T-helper 22 cell (primary cell): ENCODE results near the gene CLEC11A.
"Not testable (repeated sequence)": the region's sequence is repeated elsewhere in the genome, so short reads cannot be mapped to it uniquely, and the experiment has no call there.

Source experiments
- DNase-seq: peaks from one replicate; pipeline ENCODE4 v3.0.0-alpha.2; 2020; ENCODE audit warnings: low read depth

The CLEC11A gene

DNA sequence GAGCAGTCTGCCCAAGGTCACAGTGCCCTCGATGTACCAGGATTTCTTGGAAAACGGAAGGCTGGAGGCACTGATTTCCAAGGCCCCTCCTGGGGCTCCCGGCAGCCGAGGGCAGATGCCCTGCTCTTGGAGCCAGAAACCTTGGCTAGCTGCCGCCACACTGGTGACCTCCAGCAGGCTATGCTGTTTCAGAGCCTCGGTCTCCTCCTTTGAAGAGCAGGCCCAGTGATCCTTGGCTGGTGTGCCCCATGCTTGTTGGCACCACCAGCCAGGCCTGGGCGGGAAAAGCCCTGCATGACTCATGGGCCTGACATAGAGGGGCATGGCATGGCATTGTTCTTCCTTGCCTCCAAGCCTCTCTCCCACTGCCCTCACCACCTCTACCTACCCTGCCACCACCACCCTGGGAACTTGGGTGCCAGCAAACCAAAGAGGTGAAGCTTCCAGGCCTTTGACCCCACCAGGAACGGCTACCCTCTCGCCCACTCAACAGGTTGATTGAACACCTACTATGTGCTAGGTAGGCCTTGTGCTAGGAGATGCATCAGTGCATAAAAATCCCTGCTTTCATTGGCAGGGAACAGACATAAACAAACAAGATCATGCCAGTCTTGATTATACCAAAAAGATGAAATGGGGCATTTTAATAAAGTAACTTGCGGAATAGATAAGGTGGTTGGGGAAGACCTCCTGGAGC, 1.6 kb upstream of the CLEC11A start:
- no peak for DNase-seq

DNA sequence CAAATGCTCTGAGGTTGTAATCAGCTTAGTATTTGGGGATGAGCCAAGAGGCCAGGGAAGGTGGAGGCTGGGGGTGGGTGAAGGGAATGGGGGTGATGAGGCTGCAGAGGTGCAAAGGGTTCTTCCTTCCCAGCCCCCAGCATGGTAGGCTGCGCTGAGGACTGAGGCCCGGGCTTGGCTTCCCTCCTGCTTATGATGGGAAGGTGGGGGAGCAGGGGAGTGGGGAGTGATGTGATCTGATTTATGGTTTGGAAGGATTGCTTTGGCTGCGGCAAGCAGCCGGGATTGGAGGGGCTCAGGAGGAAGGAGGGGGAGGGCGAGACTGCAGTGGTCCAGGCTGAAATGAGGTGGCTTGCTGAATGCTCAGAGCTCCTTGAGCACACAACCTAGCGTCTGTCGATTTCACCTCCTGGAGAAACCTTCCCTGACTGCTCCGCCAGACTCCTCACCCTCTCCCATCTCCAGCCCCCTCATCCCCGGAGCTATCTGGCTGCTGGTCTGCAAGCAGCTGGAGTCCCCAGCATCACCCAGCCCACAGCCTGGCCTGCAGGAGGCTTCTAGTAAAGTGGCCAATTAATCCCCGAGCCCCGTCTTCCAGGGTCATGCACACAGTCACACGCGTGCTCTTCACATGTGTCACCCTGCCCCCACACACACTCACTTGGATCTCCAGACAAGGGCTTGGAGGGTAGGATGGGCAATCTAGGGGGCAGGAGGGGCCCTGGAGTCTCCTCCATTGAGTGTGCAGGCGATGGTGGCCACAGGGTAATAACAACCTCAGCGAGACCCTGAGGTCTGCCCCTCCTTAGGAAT, 757 bp upstream of the CLEC11A start:
- DNase-seq, result no peak

DNA sequence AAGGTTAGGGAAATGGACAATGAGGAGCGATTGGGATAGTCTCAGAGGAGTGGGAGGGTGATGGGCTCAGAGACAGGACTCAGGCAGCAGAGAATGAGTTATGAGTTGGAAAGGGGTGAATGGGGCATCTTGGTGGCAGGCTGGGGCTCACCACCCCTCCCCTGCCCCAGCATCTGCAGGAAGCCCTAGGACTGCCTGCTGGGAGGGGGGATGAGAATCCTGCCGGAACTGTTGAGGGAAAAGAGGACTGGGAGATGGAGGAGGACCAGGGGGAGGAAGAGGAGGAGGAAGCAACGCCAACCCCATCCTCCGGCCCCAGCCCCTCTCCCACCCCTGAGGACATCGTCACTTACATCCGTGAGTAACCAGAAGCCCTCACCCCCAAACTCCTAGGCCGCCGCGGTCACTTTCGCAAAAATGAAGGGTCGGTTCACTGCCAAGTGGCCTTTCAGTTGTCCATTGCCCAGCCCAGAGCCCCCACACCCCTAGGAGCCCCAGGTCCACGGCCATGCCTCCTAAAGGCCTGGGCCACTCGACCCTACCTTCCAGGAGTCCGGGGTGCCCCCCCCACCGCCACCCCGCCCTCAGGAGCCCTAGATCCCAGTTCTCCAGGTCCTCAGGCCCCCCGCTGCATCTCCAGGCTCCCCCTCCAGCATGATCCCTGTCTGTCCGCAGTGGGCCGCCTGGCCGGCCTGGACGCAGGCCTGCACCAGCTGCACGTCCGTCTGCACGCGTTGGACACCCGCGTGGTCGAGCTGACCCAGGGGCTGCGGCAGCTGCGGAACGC, 764 bp downstream of the CLEC11A start:
- no peak for DNase-seq

DNA sequence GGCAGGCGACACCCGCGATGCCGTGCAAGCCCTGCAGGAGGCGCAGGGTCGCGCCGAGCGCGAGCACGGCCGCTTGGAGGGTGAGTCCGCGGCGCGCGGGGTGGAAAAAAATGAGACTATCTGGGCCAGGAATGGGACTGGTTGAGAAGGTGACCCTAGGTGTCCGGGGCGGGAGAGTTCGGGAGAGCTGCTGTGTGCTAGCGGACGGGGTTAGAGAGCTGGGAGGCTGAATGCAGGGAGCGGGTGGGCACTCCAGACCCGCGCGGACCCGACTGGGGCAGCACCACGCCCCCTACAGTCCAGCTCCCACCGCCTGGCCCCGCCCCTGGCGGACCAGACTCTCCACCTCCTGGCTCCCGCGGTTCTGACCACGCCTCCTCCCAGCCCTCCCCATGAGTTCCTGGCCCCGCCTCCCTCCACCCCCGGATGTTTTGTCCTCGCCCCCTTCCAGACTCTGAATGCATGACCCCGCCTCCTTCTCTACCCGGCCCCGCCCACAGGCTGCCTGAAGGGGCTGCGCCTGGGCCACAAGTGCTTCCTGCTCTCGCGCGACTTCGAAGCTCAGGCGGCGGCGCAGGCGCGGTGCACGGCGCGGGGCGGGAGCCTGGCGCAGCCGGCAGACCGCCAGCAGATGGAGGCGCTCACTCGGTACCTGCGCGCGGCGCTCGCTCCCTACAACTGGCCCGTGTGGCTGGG, 1.5 kb downstream of the CLEC11A start:
- peak; percentile 67 for DNase-seq

DNA sequence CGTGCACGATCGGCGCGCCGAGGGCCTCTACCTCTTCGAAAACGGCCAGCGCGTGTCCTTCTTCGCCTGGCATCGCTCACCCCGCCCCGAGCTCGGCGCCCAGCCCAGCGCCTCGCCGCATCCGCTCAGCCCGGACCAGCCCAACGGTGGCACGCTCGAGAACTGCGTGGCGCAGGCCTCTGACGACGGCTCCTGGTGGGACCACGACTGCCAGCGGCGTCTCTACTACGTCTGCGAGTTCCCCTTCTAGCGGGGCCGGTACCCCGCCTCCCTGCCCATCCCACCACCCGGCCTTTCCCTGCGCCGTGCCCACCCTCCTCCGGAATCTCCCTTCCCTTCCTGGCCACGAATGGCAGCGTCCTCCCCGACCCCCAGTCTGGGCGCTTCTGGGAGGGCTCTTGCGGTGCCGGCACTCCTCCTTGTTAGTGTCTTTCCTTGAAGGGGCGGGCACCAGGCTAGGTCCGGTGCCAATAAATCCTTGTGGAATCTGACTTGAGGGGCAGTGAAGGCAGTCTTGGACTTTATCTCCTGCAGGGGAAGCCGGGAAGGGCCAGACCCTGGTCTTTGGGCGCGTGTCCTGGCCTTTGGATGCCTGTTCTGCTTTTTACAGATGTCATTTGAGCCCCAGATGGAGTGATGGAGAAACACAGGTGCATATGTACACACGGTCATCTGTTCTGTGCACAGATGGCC, 2.2 kb downstream of the CLEC11A start:
- DNase-seq, result no peak

DNA sequence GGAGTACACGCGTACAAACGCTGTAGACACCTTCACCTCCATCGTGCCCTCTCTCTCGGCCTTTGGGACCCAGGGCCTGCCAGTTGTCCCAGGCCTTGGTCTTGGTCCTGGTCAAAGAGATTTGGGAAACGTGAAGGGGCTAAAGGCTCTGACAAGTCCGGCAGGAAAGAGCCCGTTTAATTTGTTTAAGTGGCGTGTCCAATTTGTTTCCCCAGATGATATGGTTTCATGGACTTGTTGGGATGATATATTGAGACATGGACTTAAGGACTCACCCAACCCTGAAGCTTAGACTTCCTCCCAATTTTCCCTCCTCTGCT, 2.7 kb downstream of the CLEC11A start:
- no peak for DNase-seq

DNA sequence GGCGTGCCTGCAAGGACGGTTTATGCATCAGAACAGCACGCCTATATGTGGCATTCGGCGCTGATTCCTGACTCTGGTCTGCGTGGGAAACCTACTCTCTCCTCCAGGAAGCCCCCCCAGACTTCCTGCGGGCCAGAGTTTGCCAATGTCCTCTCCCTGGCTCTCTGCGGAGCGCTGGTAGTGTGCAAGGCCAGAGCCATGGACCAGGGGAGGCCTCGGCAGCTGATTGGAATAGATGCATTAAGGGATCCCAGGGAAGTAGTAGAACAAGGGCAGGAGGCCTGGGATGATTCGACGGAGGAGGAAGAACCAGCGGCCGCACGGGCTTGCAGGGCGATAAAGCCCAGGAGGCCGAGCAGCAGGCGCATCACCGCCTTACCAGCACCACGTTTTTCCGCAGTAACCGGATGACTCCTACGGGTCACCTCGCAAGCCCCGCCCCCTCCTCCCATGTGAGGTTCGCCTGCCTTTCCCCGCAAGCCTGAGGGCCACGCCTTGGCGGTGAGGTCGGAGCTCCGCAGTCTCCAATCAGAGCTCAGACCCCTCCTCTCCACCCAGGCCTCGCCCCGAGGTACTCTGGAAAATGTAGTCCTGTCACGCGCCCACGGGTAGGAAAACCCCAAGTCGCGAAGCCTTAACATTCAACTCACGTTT, 5.0 kb downstream of the CLEC11A start:
- DNase-seq, result no peak

DNA sequence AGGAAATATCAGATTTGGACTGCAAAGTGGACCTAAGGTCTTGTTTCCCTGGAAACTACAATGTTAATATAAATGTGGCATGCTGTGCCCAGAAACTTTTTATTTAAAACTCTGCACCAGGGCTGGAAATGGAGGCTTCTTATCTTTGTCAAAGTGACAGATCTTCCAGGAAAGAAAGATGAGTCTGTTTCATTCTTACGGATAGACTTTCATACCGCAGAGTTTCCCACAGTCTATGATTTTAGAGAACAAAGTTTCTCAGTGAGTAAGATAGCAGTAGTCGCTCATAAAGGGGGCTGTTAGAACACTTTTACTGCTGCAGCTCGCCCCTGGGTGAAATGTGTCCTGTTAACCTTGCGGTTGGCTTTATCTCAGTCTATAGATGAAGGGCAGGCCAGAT, 6.7 kb downstream of the CLEC11A start:
- DNase-seq, result no peak

DNA sequence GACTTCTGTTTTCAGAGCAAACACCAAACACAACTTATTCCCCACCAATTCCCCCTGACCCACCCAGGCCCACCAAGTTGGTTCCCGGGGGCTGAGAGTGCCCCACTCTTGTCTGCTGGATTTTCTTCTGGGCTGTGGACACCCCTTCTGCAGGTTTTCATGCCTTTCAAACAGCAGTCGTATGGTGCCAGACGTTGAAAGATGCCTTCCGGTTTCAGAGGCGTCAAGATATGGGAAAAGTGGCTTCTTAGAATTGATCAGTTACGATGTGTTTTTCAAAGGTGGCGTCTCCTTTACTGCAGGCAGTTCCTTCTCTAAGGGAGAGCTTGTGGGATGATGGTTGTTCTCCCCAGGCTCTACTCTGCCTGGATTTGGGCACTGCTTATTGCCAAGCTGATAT, 12.7 kb downstream of the CLEC11A start:
- no peak for DNase-seq

DNA sequence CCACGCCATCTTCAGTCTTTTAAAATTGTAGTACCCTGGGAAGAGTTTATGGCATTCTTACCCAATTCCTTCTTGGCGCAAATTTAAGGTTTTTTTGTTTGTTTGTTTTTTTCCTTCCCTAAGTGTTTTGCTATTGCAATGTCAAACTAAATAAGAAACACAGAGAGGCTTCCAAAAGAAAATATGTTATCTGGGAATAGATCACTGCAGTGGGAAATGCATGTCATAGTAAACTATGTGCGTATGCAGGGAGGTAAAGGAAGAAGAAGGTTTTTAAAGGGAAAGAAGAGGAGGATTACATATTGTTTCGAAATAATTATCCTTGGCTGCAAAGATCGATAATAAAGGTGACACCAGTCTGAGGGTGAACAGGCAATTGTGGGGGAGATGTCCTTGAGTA, 13.2 kb downstream of the CLEC11A start:
- DNase-seq, result no peak

DNA sequence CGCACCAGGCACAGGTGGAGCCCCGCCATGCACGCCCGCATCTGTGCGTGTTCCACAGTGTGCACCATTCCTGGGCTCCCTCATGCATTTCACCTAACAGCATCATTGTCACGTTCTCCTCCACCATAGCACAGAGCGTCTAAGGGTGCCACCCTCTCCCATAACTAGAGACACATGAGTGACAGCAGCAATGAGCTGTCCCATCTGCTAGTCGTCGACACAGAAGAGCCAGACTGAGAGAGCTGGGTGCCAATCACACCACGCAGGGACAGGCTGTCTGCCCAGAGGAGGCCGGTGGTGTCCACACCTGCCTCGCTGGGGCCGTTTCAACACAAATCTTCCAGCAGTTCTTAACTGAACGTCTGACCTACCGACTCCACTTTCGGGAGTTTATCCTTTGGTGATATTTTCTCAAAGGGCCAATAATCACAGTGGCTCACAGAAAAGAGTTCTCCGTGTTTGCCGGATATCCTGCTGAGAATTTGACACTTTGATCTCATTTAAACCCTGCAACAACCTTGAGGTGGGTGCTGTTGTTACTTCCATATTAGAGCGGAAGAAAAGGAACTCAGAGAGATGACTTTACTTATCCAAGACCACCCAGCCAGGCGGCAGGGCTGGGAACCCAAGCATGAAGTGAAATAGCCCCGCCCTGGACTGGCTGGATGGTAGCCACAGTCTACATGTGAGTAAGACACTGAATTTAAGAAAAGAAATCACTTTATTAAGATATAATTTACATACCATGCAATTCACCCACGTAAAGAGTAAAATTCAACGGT, 16.2 kb downstream of the CLEC11A start:
- DNase-seq, result no peak

DNA sequence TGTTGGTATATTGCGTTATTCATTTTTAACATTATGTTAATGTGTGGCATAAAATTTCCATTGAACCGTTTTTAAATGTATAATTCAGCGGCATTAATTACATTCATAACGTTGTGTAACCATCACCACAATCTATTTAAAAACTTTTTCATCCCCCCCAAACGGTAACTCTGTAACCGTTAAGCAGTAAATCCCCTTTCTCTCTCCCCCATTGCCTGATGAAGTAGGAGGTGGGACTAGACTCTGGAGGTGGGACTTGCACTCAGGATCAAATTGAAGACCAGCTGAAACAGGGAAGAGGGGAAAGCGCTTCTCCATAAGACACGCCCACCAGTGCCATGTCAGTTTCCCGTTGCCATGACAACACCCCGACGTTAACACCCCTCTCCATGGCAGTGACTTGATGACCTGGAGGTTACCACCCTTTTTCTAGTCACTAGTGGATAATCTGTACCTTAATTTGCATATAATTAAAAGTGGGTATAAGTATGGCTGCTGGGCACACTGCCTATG, 16.8 kb downstream of the CLEC11A start:
- DNase-seq, result no peak

DNA sequence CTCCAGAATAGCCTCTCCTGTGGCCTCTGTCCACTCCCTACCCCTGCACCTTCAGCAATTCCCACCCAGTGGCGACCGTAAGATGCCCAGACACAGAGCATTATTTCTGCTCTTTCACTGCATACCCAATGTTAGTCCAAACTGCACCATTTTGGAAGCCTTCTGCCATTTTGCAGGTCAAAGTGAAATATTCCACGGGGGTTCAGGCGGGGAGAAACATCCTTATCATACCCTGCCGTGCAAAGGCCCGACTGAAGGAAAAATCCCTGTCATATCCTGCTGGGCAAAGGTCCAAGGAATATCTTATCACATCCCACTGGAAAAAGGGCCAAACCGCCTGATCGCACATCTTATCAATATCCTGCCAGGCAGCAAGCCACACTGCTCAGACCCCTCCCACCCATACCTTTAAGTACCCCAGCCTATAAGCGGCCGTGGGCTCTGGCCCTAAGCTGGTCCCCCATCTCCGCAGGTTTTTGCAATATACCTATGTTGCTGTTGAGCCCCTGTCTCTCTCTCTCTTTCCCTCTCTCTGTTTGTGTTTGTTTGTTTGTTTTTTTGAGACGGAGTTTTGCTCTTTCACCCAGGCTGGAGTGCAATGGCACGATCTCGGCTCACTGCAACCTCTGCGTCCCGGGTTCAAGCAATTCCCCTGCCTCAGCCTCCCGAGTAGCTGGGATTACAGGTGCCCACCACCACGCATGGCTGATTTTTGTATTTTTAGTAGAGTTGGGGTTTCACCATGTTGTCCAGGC, 18.2 kb downstream of the CLEC11A start:
- no peak for DNase-seq

DNA sequence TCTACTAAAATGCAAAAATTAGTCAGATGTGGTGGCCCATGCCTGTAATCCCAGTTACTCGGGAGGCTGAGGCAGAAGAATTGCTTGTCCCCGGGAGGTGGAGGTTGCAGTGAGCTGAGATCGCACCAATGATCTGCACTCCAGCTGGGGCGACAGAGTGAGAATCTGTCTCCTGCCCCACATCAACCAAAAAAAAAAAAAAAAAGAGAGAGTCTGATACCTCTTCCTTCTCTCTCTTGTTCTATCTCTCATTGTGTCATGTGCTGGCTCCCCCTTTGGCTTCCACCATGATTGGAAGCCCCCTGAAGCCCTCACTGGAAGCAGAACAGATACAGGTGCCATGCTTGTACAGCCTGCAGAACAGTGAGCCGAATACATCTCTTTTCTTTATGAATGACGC, 20.4 kb downstream of the CLEC11A start:
- DNase-seq, result no peak

DNA sequence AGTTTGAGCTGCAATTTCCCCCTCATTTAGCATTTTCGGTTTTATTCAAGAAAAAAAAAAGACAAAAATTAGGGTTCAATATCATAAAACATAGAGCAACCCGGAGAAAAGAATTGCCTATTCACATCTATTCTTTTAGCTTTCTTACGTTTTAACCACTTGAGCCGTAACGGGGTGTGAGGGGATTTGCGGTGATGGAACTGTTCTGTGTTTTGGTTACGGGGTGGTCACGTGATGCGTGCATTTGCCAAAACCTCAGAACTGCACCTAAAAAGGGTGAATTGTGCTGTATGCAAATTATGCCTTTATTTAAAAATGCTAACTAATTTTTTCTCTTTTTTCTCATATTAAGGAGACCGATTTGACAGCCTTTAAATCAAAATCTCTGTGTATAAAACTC, 22.1 kb downstream of the CLEC11A start:
- no peak for DNase-seq

DNA sequence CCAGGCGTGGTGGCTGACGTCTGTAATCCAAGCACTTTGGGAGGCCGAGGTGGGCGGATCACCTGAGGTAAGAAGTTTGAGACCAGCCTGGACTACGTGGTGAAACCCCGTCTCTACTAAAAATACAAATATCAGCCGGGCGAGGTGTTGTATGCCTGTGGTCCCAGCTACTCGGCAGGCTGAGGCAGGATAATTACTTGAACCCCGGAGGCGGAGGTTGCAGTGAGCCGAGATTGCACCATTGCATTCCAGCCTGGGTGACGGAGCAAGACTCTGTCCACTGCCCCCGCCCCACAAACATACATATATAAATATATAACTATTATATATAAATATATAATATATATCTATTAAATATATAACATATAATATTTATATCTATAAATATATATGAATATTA, 24.0 kb downstream of the CLEC11A start:
- not testable (repeated sequence) for DNase-seq

DNA sequence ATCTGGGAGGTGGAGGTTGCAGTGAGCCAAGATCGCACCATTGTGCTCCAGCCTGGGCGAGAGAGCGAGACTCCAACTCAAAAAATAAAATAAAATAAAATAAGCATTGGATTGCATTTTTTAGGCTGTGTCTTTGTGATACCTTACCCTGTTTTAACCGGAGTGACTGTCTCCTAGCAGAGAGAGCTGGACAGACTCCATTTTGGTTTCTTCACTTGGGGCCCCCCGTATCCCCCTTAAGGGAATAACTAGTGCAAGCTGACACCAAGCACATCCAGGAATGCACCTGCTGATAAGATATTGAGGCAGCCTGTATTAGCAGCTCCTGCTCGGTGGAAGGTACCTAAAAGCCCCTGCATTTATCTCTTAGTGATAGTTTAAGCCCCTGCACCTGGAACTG, 26.3 kb downstream of the CLEC11A start:
- DNase-seq, result no peak

DNA sequence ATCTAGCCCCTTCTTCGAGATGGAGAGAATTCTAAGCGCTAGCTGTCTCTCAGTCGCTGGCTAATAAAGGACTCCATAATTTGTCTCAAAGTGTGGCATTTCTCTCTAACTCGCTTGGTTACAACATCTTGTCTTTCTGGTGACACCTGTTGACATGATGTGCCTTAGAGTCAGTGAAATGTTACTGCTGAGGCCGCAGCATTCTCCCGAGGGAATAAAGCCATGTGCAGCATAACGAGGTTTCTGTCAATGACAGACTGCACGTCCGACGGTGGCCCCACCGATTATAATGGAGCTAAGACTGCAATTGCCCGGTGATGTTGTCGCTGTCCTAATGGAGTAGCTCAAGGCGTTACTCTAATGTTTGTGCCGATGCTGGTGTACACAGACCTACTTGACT, 26.8 kb downstream of the CLEC11A start:
- DNase-seq, result no peak

DNA sequence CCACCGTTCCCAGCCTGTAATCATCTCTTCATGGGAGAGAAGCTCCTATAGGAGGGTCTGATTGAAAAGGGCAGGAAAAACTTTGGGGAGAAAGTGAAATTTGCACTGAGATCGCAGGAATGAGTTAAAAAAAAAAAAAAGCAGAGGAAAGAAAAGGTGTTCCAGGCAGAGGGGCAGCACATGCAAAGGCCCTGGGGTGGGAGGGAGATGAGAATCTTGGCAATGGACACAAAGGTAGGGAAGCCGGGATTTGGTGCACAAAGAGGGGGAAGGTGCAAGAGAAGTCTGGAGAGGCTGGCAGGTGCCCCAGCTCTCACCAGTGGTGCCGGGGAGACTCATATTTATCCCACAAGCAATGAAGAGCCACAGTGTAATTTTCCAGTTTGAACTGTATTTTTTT, 30.7 kb downstream of the CLEC11A start:
- DNase-seq, result no peak

DNA sequence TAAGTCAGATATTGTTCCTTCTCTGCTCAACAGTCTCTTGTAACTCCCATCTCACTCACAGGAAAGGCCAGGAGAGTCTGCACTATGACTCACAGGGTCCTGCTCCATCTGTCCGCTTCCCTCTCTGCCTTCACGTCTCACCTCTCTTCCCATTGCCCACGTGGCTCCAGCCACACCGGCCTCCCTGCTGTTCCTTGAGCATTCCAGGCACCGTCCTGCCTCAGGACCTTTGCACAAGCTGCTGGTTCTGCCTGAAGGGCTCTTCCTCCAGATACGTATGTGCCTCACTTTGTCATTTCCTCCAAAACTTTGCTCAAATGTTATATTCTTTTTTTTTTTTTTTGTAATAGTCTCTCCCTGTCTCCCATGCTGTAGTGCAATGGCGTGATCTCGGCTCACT, 33.1 kb downstream of the CLEC11A start:
- not testable (repeated sequence) for DNase-seq
